ENCODE measurements around the gene AAK1.

Gene AAK1

GRCh38 chr2:69638630-69639029 lies 4.9 kb downstream of the AAK1 start:
- no peak for TF ChIP-seq CTCF (IDR thresholded peaks at IDR 0.05; ENCODE audit: low read depth, low read length, missing control alignments)
- no peak for DNase-seq (ENCODE audit: low read depth)
- H3K4me3 ChIP-seq (ENCODE audit: low read depth, low read length) = no peak overlapping the region

- DNase-seq (ENCODE audit: low read depth) = no peak
- TF ChIP-seq CTCF (IDR thresholded peaks at IDR 0.05; ENCODE audit: low read depth, low read length, missing control alignments) = no peak
- no peak overlapping the region for H3K4me3 ChIP-seq (ENCODE audit: low read depth, low read length)
Observed at GRCh38 chr2:69637923-69638322, 5.6 kb downstream of the AAK1 start.

- DNase-seq (ENCODE audit: low read depth) = no peak
- H3K4me3 ChIP-seq (ENCODE audit: low read depth, low read length) = no peak overlapping the region
- no peak for TF ChIP-seq CTCF (IDR thresholded peaks at IDR 0.05; ENCODE audit: low read depth, low read length, missing control alignments)
Observed at GRCh38 chr2:69636395-69636794, 7.1 kb downstream of the AAK1 start.

- no peak for TF ChIP-seq CTCF (IDR thresholded peaks at IDR 0.05; ENCODE audit: low read depth, low read length, missing control alignments)
- no peak for DNase-seq (ENCODE audit: low read depth)
Observed at GRCh38 chr2:69635432-69635831, 8.1 kb downstream of the AAK1 start.

GRCh38 chr2:69634196-69634821 lies 9.2 kb downstream of the AAK1 start:
- H3K4me3 ChIP-seq (ENCODE audit: low read depth, low read length) = no peak overlapping the region
- DNase-seq (ENCODE audit: low read depth) = no peak
- no peak for TF ChIP-seq CTCF (IDR thresholded peaks at IDR 0.05; ENCODE audit: low read depth, low read length, missing control alignments)

More at GRCh38 chr2:69635432-69635831, 8.1 kb downstream of the AAK1 start:
- no peak overlapping the region for H3K4me3 ChIP-seq (ENCODE audit: low read depth, low read length)

GRCh38 chr2:69631402-69631801 lies 12.1 kb downstream of the AAK1 start:
- no peak overlapping the region for H3K4me3 ChIP-seq (ENCODE audit: low read depth, low read length)
- TF ChIP-seq CTCF (IDR thresholded peaks at IDR 0.05; ENCODE audit: low read depth, low read length, missing control alignments) = no peak
- no peak for DNase-seq (ENCODE audit: low read depth)

- TF ChIP-seq CTCF (IDR thresholded peaks at IDR 0.05; ENCODE audit: low read depth, low read length, missing control alignments) = no peak
- H3K4me3 ChIP-seq (ENCODE audit: low read depth, low read length) = no peak overlapping the region
- DNase-seq (ENCODE audit: low read depth) = no peak
Observed at GRCh38 chr2:69629921-69630608, 13.5 kb downstream of the AAK1 start.
